ENCODE measurements around the gene APOE.

- TF ChIP-seq, protein P1, sequence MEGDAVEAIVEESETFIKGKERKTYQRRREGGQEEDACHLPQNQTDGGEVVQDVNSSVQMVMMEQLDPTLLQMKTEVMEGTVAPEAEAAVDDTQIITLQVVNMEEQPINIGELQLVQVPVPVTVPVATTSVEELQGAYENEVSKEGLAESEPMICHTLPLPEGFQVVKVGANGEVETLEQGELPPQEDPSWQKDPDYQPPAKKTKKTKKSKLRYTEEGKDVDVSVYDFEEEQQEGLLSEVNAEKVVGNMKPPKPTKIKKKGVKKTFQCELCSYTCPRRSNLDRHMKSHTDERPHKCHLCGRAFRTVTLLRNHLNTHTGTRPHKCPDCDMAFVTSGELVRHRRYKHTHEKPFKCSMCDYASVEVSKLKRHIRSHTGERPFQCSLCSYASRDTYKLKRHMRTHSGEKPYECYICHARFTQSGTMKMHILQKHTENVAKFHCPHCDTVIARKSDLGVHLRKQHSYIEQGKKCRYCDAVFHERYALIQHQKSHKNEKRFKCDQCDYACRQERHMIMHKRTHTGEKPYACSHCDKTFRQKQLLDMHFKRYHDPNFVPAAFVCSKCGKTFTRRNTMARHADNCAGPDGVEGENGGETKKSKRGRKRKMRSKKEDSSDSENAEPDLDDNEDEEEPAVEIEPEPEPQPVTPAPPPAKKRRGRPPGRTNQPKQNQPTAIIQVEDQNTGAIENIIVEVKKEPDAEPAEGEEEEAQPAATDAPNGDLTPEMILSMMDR (IDR thresholded peaks at IDR 0.05), result no peak
- TF ChIP-seq POLR2A (IDR thresholded peaks at IDR 0.05), result no peak
These were observed 44.0 kb downstream of the APOE start for GRCh38 chr19:44949550-44949949.

All from body of pancreas (tissue), 4 donors.